Cortex of kidney (tissue), 1 donor: ENCODE results near the gene APBA2.

Experiments
- DNase-seq: peaks from one replicate; lab custom pipeline; 2025; lab: John Stamatoyannopoulos, UW

APBA2 gene

GRCh38 chr15:29059871-29060640, 174.3 kb downstream of the APBA2 start:
- DNase-seq = no peak

GRCh38 chr15:29061746-29062145, 176.0 kb downstream of the APBA2 start:
- DNase-seq = no peak

- no peak for DNase-seq
Measured at GRCh38 chr15:29062179-29062591, 176.4 kb downstream of the APBA2 start.

- no peak for DNase-seq
Measured at GRCh38 chr15:29062626-29063025, 176.9 kb downstream of the APBA2 start.

- no peak for DNase-seq
Measured at GRCh38 chr15:29063646-29064045, 177.9 kb downstream of the APBA2 start.

GRCh38 chr15:29064290-29064689, 178.5 kb downstream of the APBA2 start:
- DNase-seq = no peak

- no peak for DNase-seq
Measured at GRCh38 chr15:29064731-29065130, 179.0 kb downstream of the APBA2 start.

GRCh38 chr15:29065571-29065970, 179.8 kb downstream of the APBA2 start:
- DNase-seq = no peak

- DNase-seq = no peak
Measured at GRCh38 chr15:29066310-29066709, 180.5 kb downstream of the APBA2 start.

GRCh38 chr15:29066838-29067237, 181.1 kb downstream of the APBA2 start:
- DNase-seq = no peak

GRCh38 chr15:29067949-29068348, 182.2 kb downstream of the APBA2 start:
- DNase-seq = no peak

- DNase-seq = no peak
Measured at GRCh38 chr15:29070471-29071231, 184.9 kb downstream of the APBA2 start.

- DNase-seq = no peak
Measured at GRCh38 chr15:29071232-29071881, 185.6 kb downstream of the APBA2 start.

- DNase-seq = no peak
Measured at GRCh38 chr15:29071882-29072273, 186.1 kb downstream of the APBA2 start.

- DNase-seq = no peak
Measured at GRCh38 chr15:29072444-29072843, 186.7 kb downstream of the APBA2 start.

GRCh38 chr15:29074045-29074444, 188.3 kb downstream of the APBA2 start:
- DNase-seq = no peak

GRCh38 chr15:29078541-29078940, 192.8 kb downstream of the APBA2 start:
- no peak for DNase-seq

- no peak for DNase-seq
Measured at GRCh38 chr15:29079479-29079878, 193.7 kb downstream of the APBA2 start.

- DNase-seq = no peak
Measured at GRCh38 chr15:29081781-29082180, 196.0 kb downstream of the APBA2 start.

GRCh38 chr15:29083161-29083560, 197.4 kb downstream of the APBA2 start:
- DNase-seq = no peak

- DNase-seq = no peak
Measured at GRCh38 chr15:29083858-29084257, 198.1 kb downstream of the APBA2 start.

GRCh38 chr15:29086001-29086400, 200.2 kb downstream of the APBA2 start:
- no peak for DNase-seq

- no peak for DNase-seq
Measured at GRCh38 chr15:29086891-29087290, 201.1 kb downstream of the APBA2 start.
